Tibial artery (tissue), 4 donors: Measurements from ENCODE around the gene IFI44.

Source experiments
- DNase-seq, 2 donors: peaks; one replicate each; pipeline ENCODE4 v3.0.0-alpha.2; 2019
- H3K27ac ChIP-seq, 2 donors: fragments of 200-600 bp; sonication (generic) in 1 of 2; 1 replicate in 1 of 2; 2 replicates in 1 of 2; pipeline ENCODE4 v1.5.1; 2018 to 2019; ENCODE audit warnings: mild to moderate bottlenecking in 1 of 2
- H3K27me3 ChIP-seq, 2 donors: fragments of 200-600 bp; sonication (generic) in 1 of 2; one replicate each; pipeline versions ENCODE4 v1.5.1 to v1.6.0; 2016 to 2019
- H3K36me3 ChIP-seq, 3 donors: fragments of 200-600 bp; sonication (generic) in 2 of 3; one replicate each; pipeline ENCODE4 v1.5.1; 2016 to 2019; ENCODE audit warnings: mild to moderate bottlenecking in 2 of 3
- H3K4me1 ChIP-seq, 4 donors: fragments of 200-600 bp; sonication (generic) in 2 of 4; 1 replicate in 3 of 4; 2 replicates in 1 of 4; pipeline ENCODE4 v1.5.1; 2016 to 2019
- H3K4me3 ChIP-seq, 2 donors: fragments of 200-600 bp; sonication (generic) in 1 of 2; 1 replicate in 1 of 2; 2 replicates in 1 of 2; pipeline ENCODE4 v1.5.1; 2018 to 2019; ENCODE audit warnings: mild to moderate bottlenecking in 2 of 2
- H3K9me3 ChIP-seq, 3 donors: fragments of 200-600 bp; sonication (generic) in 1 of 3; one replicate each; pipeline ENCODE4 v1.5.1; 2016 to 2019
- CTCF ChIP-seq, 2 experiments: fragments of 200-600 bp in 1 of 2; fragments of 450-650 bp in 1 of 2; IDR thresholded peaks; one replicate each; pipeline ENCODE4 v1.5.1; 2017 to 2019; ENCODE audit warnings: antibody characterized with exemption in 2 of 2, mild to moderate bottlenecking in 1 of 2, moderate library complexity in 1 of 2
- intact Hi-C: fragments of 100-400 bp; cut with DNase I; formaldehyde crosslinking; loops from one replicate; pipeline ENCODE4 v1.15.0; 2023; ENCODE audit warnings: low total_unique reads

The IFI44 gene

GRCh38 chr1:78676347-78676982 lies 26.8 kb downstream of the IFI44 start:
- Histone ChIP-seq H3K36me3 (no peaks in the 10 kb centered on the region), H3K9me3 (no peaks in the 10 kb centered on the region), H3K4me3 (no peak overlapping the region), H3K27me3 (no peaks in the 10 kb centered on the region), H3K4me1 (no peaks in the 10 kb centered on the region), H3K27ac (no peak overlapping the region)
- peak in 1 of 2 donors; percentile 67 for DNase-seq
- intact Hi-C loops: loop anchor here (2.0 to 10.0 kb wide), 2 partner anchors 58 to 532 kb away; no protein-coding TSS in a partner anchor
- TF ChIP-seq CTCF (IDR thresholded peaks at IDR 0.05): peak; percentile 81 to 83

GRCh38 chr1:78676993-78677392 lies 27.4 kb downstream of the IFI44 start:
- H3K36me3 ChIP-seq: no peaks in the 10 kb centered on the region
- no peaks in the 10 kb centered on the region for H3K4me1 ChIP-seq
- H3K27ac ChIP-seq: no peak overlapping the region
- H3K27me3 ChIP-seq: no peaks in the 10 kb centered on the region
- no peak for DNase-seq
- no peak overlapping the region for H3K4me3 ChIP-seq
- intact Hi-C loops: loop anchor here (2.0 to 10.0 kb wide), 2 partner anchors 58 to 532 kb away; no protein-coding TSS in a partner anchor
- no peak for TF ChIP-seq CTCF (IDR thresholded peaks at IDR 0.05)
- no peaks in the 10 kb centered on the region for H3K9me3 ChIP-seq

GRCh38 chr1:78677788-78678187 lies 28.2 kb downstream of the IFI44 start:
- TF ChIP-seq CTCF (IDR thresholded peaks at IDR 0.05): no peak
- no peak for DNase-seq
- no peaks in the 10 kb centered on the region for H3K27me3 ChIP-seq
- H3K9me3 ChIP-seq: no peaks in the 10 kb centered on the region
- H3K36me3 ChIP-seq: no peaks in the 10 kb centered on the region
- no peak overlapping the region for H3K4me3 ChIP-seq
- intact Hi-C loops: loop anchor here (2.0 to 10.0 kb wide), 2 partner anchors 59 to 533 kb away; no protein-coding TSS in a partner anchor
- no peaks in the 10 kb centered on the region for H3K4me1 ChIP-seq
- H3K27ac ChIP-seq: no peak overlapping the region

GRCh38 chr1:78678324-78678723 lies 28.7 kb downstream of the IFI44 start:
- intact Hi-C loops: loop anchor here (10.0 kb wide), 1 partner anchor 534 kb away; no protein-coding TSS in a partner anchor
- Histone ChIP-seq H3K27ac (no peak overlapping the region), H3K9me3 (no peaks in the 10 kb centered on the region), H3K36me3 (no peaks in the 10 kb centered on the region), H3K27me3 (no peaks in the 10 kb centered on the region), H3K4me1 (no peaks in the 10 kb centered on the region), H3K4me3 (no peak overlapping the region)
- DNase-seq: no peak
- TF ChIP-seq CTCF (IDR thresholded peaks at IDR 0.05): no peak

GRCh38 chr1:78681265-78681664 lies 31.6 kb downstream of the IFI44 start:
- no peak for DNase-seq
- Histone ChIP-seq H3K4me1 (no peaks in the 10 kb centered on the region), H3K4me3 (no peak overlapping the region), H3K9me3 (no peaks in the 10 kb centered on the region), H3K36me3 (no peaks in the 10 kb centered on the region), H3K27me3 (no peaks in the 10 kb centered on the region), H3K27ac (no peak overlapping the region)
- intact Hi-C loops: no loop called here
- TF ChIP-seq CTCF (IDR thresholded peaks at IDR 0.05): no peak
